HG02885 (cell line): Measurements from ENCODE around the gene RAPSN.

ENCODE experiments used
- ATAC-seq: cut with Tn5 transposase; IDR thresholded peaks from one replicate; pipeline ENCODE4 v1.9.1; 2021; ENCODE audit warnings: mild to moderate bottlenecking; ENCODE audit not compliant: unreplicated experiment, poor library complexity

Gene RAPSN

DNA sequence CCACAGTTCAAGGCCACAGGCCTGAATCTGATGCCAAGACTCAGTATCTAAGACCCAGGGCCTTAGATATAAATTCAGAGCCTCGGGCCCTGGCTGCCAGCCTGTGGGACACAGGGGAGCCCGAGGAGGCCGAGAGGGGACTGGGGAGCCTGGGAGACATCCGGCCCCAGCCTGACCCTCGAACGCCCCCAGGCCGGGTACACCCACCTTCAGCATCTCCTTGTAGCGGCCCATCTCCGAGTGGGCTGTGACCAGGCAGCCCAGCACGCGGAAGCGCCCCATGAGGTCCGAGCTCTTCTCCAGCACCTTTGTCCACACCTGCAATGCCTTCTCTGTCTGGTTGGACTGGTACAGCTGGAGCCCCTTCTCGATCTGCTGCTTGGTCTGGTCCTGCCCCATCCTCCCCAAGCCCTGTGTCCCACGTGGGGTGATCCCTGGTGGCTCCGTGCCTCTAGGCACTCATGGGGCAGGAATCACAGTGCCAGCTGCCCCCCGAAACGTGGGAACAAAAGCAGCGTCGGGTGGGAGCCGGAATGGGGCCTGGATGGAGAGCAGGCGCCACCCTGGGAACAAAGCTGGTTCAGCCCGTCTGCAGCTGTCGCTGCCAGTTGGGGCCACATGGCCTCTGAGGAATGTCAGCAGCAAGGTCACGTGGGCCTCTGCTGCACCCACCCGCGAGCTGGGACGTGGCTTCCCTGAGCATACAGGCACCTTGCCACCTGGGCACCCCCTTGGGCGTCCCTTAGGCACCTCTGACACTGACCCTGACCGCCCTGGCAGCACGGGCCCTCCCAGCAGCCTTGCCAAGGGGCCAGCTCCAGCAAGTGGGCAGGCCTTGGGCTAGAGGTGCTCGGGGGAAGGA lies at the start of gene RAPSN:
Gene RAPSN, minus strand, starts transcription at position 571 of the 862 bp plus-strand sequence. Its CDS starts 172 bp downstream, at position 399.
- ATAC-seq: no peak

GRCh38 chr11:47498149-47498548 lies 49.2 kb upstream of the RAPSN start:
- no peak for ATAC-seq

- no peak for ATAC-seq
Observed at GRCh38 chr11:47496808-47497207, 47.9 kb upstream of the RAPSN start.

DNA sequence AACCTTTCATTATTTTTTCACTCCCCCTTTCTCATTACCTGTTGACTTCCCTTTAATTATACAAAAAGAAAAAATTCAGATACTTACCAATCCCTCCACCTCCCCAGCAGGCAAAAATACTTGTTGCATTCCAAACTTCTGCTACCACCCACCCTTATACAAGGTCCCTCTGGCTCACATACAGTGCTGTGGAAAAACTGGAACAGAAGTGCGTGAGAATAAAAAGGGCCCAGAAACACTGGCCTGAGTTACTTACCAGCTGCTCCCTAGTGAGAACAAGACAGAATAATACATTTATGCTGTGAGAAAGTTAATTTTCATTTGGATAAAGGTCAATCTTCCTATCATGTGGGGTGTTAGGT lies 46.9 kb upstream of the RAPSN start:
- ATAC-seq: no peak

- no peak for ATAC-seq
Observed at GRCh38 chr11:47495011-47495855, 46.3 kb upstream of the RAPSN start.

GRCh38 chr11:47489395-47489755 lies 40.4 kb upstream of the RAPSN start:
- no peak for ATAC-seq

DNA sequence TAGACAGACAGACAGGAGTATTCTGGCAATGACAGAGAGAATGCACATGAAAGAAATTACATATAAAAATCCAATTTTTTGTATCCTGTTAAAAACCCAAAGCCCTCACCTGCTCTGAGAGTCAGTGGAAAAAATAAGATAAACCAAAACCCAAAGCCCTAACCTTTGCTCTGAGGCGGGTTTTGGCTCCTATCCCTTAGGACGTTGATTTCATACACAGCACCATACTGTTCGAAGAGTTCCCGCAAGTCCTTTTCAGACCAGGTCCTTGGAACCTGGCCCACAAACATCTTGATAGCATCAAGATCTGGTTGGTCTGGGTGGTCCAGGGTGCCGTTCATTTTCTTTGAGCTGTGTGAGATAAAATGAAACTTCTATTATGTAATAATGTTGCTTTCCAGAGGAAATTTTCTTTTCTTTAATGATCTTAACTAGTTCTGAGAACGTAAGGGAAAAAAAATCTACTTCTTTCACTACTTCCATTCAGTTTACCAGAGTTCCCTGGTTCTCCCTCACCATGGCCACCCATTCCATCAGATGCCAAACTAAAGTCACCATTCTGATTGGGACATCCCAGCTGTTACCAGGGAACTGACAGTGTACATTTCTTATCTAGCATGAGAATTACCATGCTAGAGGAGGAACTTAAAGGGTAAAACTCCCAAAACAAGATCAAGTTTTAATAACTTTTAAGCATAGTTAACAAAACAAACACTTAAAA lies 39.9 kb upstream of the RAPSN start:
- ATAC-seq: no peak

- ATAC-seq: no peak
Observed at GRCh38 chr11:47488111-47488510, 39.2 kb upstream of the RAPSN start.

DNA sequence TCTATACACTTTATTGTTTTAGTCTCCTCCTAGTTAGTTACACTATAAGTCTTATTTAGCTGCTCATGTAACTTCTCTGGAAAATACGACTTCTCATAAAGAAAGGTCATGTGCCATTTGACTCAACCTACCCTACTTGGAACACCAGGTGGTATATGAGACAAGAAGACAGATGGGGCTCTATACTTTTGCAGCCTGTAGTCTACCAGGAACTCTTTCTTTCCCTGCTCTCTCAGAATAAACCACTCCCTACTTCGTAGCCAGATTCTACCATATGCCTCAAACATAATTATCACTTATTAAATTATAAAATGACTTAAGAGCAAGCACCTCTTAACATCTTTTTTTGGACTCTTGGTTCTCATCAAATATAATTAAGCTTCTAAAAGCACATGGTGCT lies 38.5 kb upstream of the RAPSN start:
- no peak for ATAC-seq

GRCh38 chr11:47485107-47485506 lies 36.2 kb upstream of the RAPSN start:
- ATAC-seq: no peak

DNA sequence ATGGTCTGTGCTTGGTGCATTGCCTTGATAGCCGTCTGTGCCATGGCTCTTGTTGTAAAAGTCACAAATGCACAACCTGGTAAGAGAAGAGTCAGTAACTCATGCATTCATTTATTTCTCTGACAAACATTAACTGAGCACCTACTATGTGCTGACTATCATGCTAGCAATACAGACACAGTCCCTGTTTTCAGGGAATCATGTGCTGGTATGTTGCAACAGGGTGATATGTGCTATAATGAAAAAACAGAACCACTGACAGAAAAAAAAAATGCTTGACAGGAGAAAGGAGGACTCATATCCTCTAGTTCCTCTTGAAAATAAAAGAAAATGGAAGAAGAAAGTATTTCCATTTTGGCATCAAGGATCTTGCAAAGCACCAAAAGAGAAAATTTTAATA lies 34.5 kb upstream of the RAPSN start:
- ATAC-seq: no peak

DNA sequence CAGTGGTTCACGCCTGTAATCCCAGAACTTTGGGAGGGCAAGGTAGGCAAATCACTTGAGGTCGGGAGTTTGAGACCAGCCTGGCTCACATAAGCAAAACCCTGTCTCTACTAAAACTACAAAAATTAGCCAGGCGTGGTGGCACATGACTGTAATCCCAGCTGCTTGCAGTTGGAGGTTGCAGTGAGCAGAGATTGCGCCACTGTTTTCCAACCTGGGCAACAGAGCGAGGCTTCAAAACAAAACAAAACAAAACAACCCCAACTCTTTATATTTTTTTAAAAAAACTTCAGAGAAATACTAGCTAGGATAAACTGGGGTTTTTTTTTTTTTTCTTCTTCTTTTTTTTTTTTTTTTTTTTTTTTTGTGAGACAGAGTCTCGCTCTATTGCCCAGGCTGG lies 31.8 kb upstream of the RAPSN start:
- ATAC-seq: no peak

DNA sequence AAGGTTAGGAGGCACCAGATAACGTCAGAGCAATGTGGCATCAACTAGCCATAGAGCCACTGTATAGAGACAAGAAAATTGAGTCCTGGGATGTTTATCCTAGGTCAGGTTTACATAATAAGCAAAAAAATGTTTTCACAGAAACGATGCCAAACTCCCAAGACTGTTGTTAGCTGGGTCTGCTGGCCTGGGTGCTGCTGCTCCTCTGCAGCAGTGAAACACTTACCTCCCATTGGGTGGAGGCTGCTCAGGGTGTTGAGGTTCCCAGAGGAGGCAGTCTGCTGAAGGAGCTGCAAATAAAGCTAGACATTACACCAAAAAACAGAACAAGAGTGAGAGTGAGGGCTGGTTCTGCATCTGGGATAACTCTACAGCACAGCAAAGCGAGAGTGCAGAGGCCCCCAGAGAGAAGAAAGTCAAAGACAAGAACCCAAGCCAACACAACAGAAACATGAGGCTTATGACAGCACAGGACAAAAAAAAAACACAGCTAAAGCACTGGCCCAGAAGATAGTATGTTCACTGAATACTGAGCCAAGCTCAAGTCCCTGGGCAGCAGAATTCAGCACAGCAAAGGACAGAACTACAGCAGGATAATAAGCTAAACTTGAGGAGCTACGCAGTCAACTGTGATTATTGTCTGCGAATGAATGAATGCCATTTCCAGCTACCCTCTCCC lies 29.9 kb upstream of the RAPSN start:
- no peak for ATAC-seq

GRCh38 chr11:47477753-47478152 lies 28.8 kb upstream of the RAPSN start:
- no peak for ATAC-seq

DNA sequence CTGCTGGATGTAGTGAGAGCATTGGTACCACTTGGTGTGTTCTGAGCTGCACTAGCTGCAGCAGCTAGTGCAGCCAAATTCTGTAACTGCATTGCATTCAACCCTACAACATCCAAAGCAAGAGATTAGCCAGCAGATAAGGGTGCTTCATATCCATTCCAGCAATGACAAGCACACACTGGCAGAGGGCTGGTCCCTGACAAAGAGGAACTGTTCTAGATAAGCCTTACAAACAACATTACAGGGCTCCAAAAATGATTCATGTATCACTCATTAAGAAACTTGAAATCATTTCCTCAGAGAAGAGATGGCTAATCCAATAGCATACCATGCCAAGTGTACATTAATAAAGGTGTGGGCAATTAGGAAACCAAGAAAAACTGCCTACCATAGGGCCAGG lies 28.4 kb upstream of the RAPSN start:
- no peak for ATAC-seq

- ATAC-seq: no peak
Observed at GRCh38 chr11:47470671-47471070, 21.7 kb upstream of the RAPSN start.

DNA sequence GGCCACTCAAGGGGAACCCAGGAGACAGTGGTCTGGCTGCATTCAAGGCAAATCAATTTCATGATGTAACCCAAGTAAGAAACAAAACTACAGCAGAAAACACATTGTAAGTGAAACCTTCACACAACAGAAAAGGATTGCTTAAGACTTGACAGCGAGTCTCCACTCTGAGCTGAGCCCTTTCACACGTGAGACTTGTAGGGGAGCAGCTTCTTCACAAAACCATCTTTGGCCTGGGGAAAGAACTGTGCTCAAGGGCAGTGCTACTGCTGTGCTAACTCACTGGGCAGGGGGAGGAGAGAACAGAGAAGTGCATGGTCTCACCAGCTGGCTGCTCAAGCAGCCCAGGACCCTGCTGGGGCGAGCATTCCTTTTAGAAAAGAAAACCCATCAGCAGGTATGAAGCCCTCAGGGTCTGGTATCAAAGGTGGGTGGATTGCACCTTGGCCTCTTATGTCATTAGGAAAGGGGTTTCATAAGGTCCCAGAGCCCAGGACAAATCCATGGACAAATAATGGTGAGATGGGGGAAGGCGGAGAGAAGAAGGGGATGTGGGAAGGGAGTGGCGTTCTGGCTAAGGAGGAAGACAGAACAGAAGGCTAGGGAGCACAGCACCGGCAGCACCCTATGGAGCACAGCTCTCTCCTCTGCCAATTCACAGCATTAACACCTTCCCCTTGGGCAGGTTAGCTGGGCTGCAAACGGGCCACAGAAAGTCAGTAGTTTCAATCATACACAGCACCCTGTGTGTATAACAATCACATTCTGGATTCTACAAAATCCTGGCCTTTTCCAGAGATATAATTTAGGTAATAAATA lies 20.6 kb upstream of the RAPSN start:
- no peak for ATAC-seq

DNA sequence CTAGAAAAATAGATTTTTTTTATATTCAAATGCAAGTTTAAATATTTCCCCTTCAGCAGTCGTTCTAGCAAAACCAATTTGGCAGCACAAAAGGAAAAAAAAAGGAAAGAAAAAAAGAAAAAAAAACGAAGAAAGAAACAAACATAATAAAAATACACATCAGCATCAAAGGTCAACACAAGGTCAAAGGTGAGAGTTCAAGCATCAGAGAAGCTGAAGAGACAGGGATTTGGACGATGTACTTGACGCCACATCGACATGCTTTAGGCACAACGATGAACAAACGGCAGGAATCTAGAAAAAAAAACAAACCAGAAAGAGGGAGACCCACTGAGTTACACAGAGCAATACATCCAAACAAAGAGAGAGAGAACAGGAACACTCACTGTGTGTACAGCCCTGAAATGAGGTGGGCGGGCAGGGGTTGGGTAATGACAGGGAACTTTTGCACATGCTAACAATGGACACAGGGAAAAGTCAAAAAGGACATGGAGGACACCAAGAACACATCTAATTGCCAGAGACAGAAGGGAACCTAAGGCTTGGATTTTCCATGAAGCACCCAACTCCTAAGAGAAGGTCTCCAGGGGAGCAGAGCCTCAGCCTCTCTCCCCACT lies 19.8 kb upstream of the RAPSN start:
- no peak for ATAC-seq

DNA sequence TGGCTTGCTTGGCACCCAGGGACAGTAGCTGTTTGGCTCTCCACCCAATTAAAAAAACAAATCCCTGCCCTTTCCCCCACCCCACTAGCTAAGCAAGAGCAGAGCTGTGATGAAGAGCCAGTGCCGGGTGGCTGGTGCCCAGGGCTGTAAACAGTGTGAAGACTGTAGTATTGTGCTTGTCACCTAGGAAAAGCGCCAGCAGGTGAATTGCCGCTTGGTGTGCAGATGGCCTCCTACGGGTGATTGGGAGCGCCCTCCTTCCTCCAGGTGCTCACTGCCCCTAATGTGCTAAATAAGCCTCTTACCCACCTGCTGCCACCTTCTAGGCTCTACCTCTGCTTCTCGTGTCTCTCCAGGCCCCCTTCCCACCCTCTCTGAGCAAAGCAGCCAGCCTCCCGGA lies 18.4 kb upstream of the RAPSN start:
- ATAC-seq: no peak
